Fibroblast of lung (primary cell): ENCODE data around the gene FBH1.

Experiments
- CTCF ChIP-seq, 2 donors: IDR thresholded peaks in 1 of 2; conservative IDR thresholded peaks in 1 of 2; 1 replicate in 1 of 2; 2 replicates in 1 of 2; pipeline ENCODE4 v1.5.1; 2011 to 2012; ENCODE audit warnings: low read length in 2 of 2, control low read depth in 1 of 2, inconsistent platforms in 1 of 2, low read depth in 1 of 2, mild to moderate bottlenecking in 1 of 2
- EZH2 ChIP-seq: IDR thresholded peaks from 2 replicates; pipeline ENCODE4 v1.5.1; 2012; ENCODE audit warnings: low read length, control low read depth, mild to moderate bottlenecking; ENCODE audit errors: missing control alignments

DNA sequence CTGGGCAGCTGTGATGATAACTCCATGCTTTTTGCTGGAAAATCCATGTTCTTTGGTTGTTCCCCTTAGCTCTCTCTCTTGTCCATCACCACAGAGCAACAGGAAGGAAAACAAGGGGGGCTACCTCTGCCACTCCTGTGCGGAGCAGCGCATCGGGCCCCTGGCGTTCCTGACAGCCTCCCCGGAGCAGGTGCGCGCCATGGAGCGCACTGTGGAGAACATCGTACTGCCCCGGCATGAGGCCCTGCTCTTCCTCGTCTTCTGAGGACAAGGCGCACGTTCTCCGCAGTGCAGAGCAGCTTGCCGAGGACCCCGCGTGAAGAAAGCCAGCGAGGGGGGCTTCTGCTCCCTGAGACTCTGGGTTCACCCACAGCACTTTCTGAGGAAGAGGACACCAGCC lies 47.0 kb downstream of the FBH1 start:
- TF ChIP-seq EZH2, result no peak
- TF ChIP-seq CTCF (conservative IDR thresholded peaks at IDR 0.05 in 1 of 2, IDR thresholded peaks at IDR 0.05 in 1 of 2; ENCODE audit: low read depth in 1 of 2, low read length in 2 of 2), result no peak
